GM13977 (cell line): ENCODE measurements around the gene ROBO2.

Source experiments
- DNase-seq: peaks from one replicate; pipeline ENCODE4 v3.0.0; 2012; ENCODE audit warnings: low spot score
- CTCF ChIP-seq: IDR thresholded peaks from 2 replicates; pipeline ENCODE4 v1.5.1; 2012; ENCODE audit warnings: mild to moderate bottlenecking, control low read depth; ENCODE audit not compliant: insufficient read depth; ENCODE audit errors: extremely low read depth, missing control alignments
- in situ Hi-C: fragments of 300-500 bp; cut with MboI; formaldehyde crosslinking; loops from one replicate; pipeline ENCODE4 v1.12.0; 2022; ENCODE audit warnings: low sequenced_read_pairs, low pct_unique_long_range_greater_than_20kb, mixed read lengths, inconsistent platforms; ENCODE audit not compliant: unreplicated experiment

ROBO2 gene

GRCh38 chr3:77040216-77040615 lies 317 bp downstream of the ROBO2 start:
- TF ChIP-seq CTCF, result no peak
- in situ Hi-C loops, result no loop called here
- no peak for DNase-seq

GRCh38 chr3:77040926-77041722 lies 1.2 kb downstream of the ROBO2 start:
- no peak for DNase-seq
- in situ Hi-C loops, result no loop called here
- no peak for TF ChIP-seq CTCF

- DNase-seq, result no peak
- TF ChIP-seq CTCF, result no peak
- in situ Hi-C loops, result no loop called here
Observed at GRCh38 chr3:77041811-77042210, 1.9 kb downstream of the ROBO2 start.

- DNase-seq, result no peak
- TF ChIP-seq CTCF, result no peak
- in situ Hi-C loops, result no loop called here
Observed at GRCh38 chr3:77042343-77042742, 2.4 kb downstream of the ROBO2 start.

- DNase-seq, result no peak
- in situ Hi-C loops, result no loop called here
- no peak for TF ChIP-seq CTCF
Observed at GRCh38 chr3:77042882-77043281, 3.0 kb downstream of the ROBO2 start.

GRCh38 chr3:77045686-77046085 lies 5.8 kb downstream of the ROBO2 start:
- no peak for TF ChIP-seq CTCF
- no peak for DNase-seq
- in situ Hi-C loops, result no loop called here
